ENCODE results near the gene SIRPD.
"Not testable (repeated sequence)": the region's sequence is repeated elsewhere in the genome, so short reads cannot be mapped to it uniquely, and the experiment has no call there.

Gene SIRPD

DNA sequence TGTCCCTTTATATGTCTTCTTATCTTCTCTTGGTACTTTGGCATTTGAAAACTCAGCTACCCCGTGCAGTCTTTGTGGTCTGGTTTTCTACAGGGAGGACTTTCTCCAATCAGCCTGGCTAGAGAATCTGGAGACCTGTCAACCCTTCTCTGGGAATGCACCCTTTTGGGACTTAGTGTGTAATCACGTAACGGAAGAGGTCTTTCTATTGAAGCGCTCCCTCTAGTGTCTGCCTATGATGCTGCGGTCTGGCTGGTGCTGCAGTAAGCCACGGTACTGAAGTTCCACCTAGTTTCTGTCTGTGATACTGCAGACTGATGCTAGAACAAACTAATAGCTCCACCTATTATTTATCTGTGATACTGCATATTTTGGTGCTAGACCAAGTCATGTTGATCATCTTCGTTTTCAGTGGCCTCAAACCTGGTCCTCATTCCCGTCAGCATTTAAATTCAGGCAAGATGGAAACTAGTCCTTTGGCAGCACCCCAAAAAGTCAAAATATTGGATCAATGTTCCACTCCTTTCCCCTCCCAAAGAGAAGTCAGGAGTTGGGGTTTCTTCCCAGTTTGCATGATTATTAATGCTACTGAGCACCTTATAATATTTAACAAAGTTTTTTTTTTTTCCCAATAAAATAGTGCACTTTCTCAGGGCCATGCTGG lies 53.8 kb downstream of the SIRPD start:
- no peak overlapping the region for H3K4me3 ChIP-seq (ENCODE audit: low read length)
- DNase-seq (ENCODE audit: low read depth, low spot score): peak; percentile 92

DNA sequence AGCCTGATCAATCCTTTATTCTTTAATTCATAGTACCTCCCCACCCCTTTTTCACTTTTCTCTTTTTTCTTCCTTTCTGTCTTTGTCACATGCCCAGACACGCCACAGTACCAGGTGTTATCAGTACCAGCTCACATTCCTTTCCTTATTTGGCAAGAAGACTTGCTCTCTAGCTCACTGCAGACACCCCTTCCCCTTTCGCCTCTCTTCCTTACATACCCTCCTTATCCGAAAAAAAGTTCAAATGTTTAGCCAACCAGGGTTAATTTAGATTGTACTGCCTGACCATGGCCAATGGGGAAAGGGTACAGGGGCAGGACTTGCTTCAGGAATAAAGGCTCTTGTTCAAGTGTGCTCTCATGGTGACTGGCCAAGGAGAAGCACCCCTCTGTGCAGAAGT lies 57.0 kb downstream of the SIRPD start:
- no peak overlapping the region for H3K4me3 ChIP-seq (ENCODE audit: low read length)
- no peak for DNase-seq (ENCODE audit: low read depth, low spot score)

DNA sequence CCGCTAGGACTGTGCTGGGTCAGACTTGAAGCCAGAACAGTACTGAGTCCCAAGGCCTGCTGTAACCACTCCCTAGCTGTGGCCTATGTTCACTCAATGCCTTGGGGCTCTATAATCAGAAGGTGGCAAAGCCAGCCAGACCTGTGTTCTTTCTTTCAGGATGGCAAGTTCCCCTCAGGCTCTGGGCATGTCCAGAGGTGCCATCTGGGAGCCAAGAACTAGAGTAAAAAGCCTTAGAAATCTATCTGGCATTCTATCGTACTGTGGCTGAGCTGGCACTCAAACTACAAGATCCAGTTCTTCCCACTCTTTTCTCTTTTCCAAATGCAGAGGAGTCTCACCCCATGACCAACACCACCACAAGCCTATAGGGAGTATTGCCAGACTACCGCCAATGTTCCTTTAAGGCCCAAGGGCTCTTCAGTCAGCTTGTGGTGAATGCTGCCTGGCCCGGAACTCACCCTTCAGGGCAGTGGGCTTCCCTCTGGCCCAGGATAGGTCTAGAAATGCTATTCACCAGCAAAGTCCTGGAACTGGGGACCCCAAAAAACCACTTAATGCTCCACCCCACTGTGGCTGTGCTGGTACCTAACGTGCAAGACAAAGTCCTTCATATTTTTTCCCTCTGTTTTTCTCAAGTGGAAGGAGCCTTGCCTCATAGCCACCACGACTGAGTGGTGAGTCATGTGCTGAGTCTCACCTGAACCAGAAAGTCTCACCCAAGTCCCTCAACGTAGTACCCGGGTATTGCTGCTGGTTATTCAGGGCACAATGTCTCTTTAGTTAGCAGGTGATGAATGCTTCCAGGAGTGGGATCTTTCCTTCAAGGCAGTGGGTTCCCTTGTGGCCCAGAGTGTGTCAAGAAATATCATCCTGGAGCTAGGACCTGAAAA lies 57.7 kb downstream of the SIRPD start:
- no peak for DNase-seq (ENCODE audit: low read depth, low spot score)
- no peak overlapping the region for H3K4me3 ChIP-seq (ENCODE audit: low read length)

DNA sequence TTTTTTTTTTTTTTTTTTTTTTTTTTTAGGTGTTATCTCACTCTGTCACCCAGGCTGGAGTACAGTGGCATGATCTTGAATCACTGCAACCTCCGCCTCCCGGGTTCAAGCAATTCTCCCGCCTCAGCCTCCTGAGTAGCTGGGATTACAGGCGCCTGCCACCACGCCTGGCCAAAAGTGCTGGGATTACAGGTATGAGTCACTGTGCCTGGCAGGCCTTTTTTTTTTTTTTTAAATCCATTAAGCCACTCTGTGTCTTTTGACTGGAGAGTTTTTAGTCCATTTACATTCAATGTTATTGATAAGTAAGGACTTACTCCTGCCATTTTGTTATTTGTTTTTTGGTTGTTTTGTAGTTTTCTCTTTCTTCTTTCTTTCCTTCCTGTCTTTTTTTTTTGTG lies 60.1 kb downstream of the SIRPD start:
- H3K4me3 ChIP-seq (ENCODE audit: low read length); DNase-seq (ENCODE audit: low read depth, low spot score): not testable (repeated sequence)

DNA sequence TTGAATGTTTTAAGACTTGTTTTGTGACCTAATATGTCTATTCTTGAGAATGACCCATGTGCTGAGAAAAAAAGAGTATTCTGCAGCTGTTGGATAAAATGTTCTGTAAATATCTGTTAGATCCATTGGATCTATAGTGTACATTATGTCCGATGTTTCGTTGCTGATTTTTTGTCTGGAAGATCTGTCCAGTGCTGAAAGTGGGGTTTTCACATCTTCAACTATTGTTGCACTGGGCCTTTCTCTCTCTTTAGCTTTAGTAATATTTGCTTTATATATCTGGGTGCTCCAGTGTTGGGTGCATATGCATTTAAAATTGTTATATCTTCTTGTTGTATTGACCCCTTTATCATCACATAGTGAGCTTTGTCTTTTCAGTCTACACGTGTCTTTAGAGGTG lies 60.6 kb downstream of the SIRPD start:
- no peak overlapping the region for H3K4me3 ChIP-seq (ENCODE audit: low read length)
- no peak for DNase-seq (ENCODE audit: low read depth, low spot score)

DNA sequence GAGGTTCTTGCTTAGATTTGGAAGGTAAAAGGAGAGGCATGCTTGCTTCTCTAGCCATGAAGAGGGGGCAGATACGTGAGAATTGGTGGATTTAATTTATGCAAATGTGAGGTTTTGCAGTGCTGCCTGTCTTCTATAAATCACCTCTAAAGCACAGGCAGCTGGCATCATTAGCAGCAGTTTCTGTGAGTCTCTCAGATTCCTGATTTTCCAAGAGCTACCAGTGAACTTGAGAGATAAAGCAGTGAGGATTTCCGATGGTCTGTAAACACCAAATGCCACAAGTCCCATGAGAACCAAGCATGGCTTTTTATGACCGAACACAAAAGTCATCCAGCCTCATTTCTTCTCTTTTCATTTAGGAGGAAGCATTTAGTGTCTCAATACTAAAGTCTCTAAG lies 63.1 kb downstream of the SIRPD start:
- no peak overlapping the region for H3K4me3 ChIP-seq (ENCODE audit: low read length)
- no peak for DNase-seq (ENCODE audit: low read depth, low spot score)

DNA sequence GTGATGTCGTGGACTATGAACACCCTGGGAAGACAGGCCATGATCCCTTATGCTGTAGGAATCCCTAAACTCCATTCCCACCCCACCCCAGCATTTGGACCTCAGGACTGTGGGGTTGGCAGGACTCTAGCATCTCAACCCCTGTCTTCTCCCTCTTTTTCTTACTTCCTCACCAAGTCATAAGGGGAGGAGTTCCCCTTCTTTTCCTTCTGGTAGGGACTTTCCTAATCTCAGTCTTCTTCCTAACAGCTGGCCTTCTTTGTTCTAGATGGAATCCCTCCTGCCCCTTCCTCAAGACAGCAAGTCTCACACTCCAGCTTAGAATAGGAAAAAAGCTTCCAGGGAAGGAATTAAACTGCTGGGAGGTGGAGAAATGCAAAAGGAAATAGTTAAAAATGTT lies 64.0 kb downstream of the SIRPD start:
- no peak for DNase-seq (ENCODE audit: low read depth, low spot score)

DNA sequence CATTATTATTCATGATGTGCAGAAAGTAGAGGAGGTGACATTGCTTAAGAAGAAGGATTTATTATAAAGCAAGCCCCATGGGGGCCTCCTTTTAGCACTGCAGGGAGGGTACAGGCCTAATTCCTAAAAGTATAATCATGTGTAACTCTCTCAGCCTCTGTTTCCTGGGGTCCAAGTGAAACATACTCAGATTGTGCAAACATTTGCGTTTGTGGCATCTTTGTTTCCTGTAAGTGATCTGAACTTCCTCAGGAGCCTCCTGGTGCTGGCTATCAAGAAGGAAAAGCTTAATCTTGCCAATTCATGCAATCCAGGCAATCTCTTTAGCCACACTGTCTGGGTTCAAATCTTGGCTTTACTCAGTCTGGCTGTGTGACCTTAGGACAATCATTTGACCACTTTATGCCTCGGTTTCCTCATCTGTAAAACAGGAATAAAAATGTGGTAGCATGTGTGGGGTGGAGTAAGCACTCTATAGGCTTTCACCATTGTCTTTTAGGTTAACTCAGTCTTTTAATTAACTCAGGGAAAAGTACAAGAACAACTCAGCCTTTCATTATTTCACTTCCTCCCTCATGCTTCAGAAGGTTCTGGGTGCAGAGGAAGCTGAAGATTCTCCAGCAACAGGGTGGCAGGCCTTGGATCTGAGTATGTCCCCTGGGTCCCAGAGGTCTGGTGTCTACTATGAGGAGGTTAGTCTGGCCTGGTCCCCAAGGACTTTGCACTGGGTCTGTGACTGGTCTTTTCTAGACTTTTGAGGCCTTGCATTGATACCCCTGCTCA lies 65.5 kb downstream of the SIRPD start:
- H3K4me3 ChIP-seq (ENCODE audit: low read length): no peak overlapping the region
- DNase-seq (ENCODE audit: low read depth, low spot score): no peak

More for the DNA sequence above, 64.0 kb downstream of the SIRPD start:
- no peak overlapping the region for H3K4me3 ChIP-seq (ENCODE audit: low read length)

DNA sequence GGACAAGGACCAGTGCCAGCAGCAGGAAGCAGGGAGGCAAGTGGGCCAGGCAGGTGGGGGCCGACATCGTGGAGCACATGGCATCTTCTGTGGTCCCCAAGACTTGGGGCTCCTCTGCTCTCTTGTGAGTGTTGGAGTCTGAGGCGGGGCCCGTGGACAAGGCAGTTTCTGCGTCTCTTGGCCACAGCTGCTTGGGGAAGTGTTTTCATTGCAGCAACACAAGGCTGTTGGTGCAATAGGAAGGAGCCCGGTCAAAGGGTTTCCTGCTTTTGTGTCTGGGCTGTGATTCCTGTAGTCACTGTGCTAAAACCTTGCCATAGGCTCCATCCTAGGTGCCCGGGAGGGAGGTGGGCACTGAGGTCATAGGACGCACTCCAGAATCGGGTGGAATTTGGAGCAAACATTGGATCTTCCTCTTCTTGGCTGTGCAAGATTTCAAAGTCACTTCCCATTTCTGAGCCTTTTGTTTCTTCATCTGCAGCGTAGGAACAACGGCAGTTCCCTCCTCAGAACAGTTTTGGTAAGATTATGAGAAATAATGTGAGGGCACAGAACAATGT lies 66.1 kb downstream of the SIRPD start, which contains the start of gene SIRPB2:
Gene SIRPB2 (minus strand): TSS at position 140 of the 560 bp plus-strand sequence. CDS start 61 bp downstream, at position 79.
- no peak for DNase-seq (ENCODE audit: low read depth, low spot score)
- H3K4me3 ChIP-seq (ENCODE audit: low read length): no peak within 1 kb of the TSS

DNA sequence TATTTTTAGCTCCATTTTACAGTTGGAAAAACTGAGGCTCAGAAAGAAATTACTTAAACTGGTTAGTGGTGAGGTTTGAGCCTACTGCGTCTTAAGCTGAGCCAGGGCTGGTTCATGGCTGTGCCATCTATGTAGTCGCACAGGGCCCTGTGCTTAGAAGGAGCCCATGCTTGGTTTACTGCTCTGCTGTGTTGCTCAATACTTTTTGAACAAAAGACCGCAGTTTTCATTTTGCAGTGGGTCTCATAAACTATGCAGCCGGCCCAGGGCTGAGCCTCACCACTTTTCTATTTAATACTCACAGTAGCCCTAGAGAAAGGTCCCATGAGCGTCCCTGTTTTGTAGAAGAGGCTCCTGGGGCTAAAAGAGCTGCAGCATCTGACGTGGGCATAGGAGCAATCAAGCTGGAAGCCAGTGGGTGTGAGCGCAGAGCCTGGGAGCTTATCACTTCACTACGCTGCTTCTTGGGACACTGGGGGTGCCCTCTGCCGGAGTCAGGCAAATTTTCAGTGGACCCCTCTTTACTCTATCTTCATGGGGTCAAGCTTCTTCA lies 66.8 kb downstream of the SIRPD start:
- H3K4me3 ChIP-seq (ENCODE audit: low read length): no peak overlapping the region
- DNase-seq (ENCODE audit: low read depth, low spot score): no peak

DNA sequence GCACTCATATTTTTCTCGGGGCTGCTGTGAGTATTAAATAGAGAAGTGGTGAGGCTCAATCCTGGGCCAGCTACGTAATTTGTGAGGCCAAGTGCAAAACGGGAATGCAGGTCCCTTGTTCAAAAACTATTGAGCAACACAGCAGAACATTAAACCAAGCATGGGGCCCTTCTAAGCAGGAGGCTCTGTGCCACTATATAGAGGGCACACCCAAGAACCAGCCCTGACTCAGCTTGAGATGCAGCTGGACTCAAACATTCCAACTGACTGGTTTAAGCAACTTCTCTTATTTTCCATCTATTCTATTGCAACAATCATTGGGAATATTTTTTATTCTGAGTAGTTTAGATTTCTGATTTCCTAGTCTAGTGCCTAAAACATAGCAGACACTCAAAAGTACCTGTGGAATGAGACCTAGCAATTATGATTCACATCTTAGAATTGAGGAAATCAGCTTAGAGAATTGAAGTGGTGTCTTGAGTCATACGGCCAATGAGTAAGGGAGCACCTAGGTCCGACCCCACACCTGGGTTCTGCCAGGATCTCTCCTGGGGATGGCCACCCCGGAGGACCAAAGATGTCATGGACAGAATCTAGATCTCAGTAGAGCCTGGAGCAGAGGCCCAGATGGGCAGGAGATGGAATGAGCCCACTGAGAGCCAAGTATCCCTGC lies 67.6 kb downstream of the SIRPD start:
- DNase-seq (ENCODE audit: low read depth, low spot score): no peak
- no peak overlapping the region for H3K4me3 ChIP-seq (ENCODE audit: low read length)

DNA sequence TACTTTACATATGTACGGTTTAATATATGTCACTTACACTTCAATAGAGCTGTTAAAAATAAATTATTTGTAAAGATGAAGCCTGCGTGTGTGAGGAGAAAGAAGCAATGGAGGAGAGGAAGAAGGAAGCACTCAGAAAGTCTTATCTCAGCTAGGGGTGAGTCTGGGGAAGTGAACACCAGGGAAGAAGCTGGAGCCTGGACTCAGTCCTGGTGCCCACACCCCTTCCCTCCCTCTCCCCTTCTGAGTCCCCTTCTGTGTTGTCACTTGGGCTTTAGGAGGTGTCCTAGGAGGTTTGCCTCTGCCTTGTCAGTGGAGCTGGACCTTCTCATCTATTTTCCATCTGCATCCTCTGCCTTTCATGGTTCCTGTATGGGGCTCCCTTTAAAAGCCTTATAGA lies 68.2 kb downstream of the SIRPD start:
- DNase-seq (ENCODE audit: low read depth, low spot score): no peak
- H3K4me3 ChIP-seq (ENCODE audit: low read length): no peak overlapping the region

DNA sequence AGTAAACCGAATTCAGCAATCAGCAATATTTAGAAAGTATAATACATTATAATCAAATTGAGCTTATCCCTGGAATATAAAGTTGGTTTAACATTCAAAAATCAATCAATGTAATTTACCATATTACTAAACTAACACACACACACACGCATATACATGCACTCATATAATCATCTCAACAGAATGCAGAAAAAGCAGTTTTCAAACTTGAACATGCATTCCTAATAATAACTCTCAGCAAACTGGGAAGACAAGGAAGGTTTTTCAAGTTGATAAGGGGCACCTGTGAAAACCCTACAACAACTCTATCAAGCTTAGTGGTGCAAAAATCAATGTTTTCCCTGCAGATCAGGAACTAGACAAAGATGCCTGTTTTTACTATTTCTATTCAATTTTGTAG lies 70.9 kb downstream of the SIRPD start:
- DNase-seq (ENCODE audit: low read depth, low spot score): no peak
- H3K4me3 ChIP-seq (ENCODE audit: low read length): no peak overlapping the region

DNA sequence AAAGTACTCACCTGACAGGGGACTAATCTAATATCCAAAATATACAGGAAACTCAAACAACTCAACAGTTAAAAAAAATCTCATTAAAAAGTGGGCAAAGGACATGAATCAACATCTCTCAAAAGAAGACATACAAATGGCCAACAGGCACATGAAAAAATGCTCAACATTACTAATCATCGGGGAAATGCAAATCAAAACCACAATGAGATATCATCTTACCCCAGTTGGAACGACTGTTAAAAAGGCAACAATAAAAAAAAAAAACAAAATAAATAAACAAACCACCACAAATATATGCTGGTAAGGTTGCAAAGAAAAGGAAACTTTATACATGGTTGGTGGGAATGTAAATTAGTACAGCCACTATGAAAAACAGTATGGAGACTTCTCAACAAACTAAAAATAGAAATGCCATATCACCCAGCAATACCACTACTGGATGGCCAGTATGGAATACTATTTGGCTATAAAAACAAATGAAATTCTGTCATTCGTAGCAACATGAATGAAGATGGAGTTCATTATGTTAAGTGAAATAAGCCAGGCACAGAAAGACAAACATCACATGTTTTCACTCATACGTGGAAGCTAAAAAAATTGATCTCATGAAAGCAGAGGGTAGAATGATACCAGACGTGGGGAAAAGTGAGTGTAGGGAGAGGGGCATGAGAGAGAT lies 72.9 kb downstream of the SIRPD start:
- no peak overlapping the region for H3K4me3 ChIP-seq (ENCODE audit: low read length)
- DNase-seq (ENCODE audit: low read depth, low spot score): no peak
